Activated T-cell treated with anti-CD3 and anti-CD28 coated beads, Interleukin-2, amount 50 U/mL, for 72 hours (primary cell): ENCODE measurements around the gene MOXD1. TPM values are rescaled to one million over a fixed set of nuclear protein-coding genes. Genes with fewer than 3 reads are reported as not detected.
"Not testable (repeated sequence)": the region's sequence is repeated elsewhere in the genome, so short reads cannot be mapped to it uniquely, and the experiment has no call there.

ENCODE experiments used
- ATAC-seq, 2 donors: fragments of 150-1000 bp; cut with Tn5 transposase; replicated peaks in 1 of 2; 2 replicates each; pipeline ENCODE4 v1.10.0; 2021; ENCODE audit warnings: moderate library complexity in 2 of 2, mild to moderate bottlenecking in 1 of 2
- DNase-seq, 2 donors: peaks; one replicate each; pipeline ENCODE4 v3.0.0; 2021 to 2022; ENCODE audit warnings: mixed read lengths in 1 of 2
- H3K27ac Mint-ChIP-seq: one replicate; pipeline ENCODE4 v1.8.0; 2022; ENCODE audit warnings: mild to moderate bottlenecking, moderate library complexity, mixed read lengths
- H3K27me3 Mint-ChIP-seq: one replicate; pipeline ENCODE4 v1.8.0; 2022; ENCODE audit warnings: low read depth, mixed read lengths
- H3K36me3 Mint-ChIP-seq, 2 donors: one replicate each; pipeline ENCODE4 v1.8.0; 2022; ENCODE audit warnings: mixed read lengths in 2 of 2, mild to moderate bottlenecking in 1 of 2; ENCODE audit not compliant: insufficient read depth in 2 of 2
- H3K4me1 Mint-ChIP-seq: one replicate; pipeline ENCODE4 v1.8.0; 2022; ENCODE audit warnings: low read depth, mixed read lengths
- H3K4me3 Mint-ChIP-seq, 2 donors: one replicate each; pipeline ENCODE4 v1.8.0; 2022; ENCODE audit warnings: mild to moderate bottlenecking in 2 of 2, mixed read lengths in 2 of 2, moderate library complexity in 2 of 2
- H3K9me3 Mint-ChIP-seq, 2 donors: one replicate each; pipeline ENCODE4 v1.8.0; 2022; ENCODE audit warnings: mixed read lengths in 2 of 2
- total RNA-seq, 2 donors: library from RNA; stranded (reverse); gene quantifications; one replicate each; pipeline ENCODE4 v1.2.3, GENCODE V29; 2022

The MOXD1 gene
- total RNA-seq, 2 donors from 2014 or later = not detected

- H3K4me1 Mint-ChIP-seq = peaks cover 20% of the 10 kb centered on the region
- no peak for DNase-seq
- H3K27ac Mint-ChIP-seq = no peak overlapping the region
- peak in 1 of 2 donors; percentile 20 for ATAC-seq
- no peak overlapping the region for H3K4me3 Mint-ChIP-seq
- no peaks in the 10 kb centered on the region for H3K36me3 Mint-ChIP-seq
- H3K9me3 Mint-ChIP-seq = no peaks in the 10 kb centered on the region
- H3K27me3 Mint-ChIP-seq = peaks cover 58% of the 10 kb centered on the region
Measured at GRCh38 chr6:132362442-132363185, 38.7 kb downstream of the MOXD1 start.

GRCh38 chr6:132361101-132361500 is 40.2 kb downstream of the MOXD1 start:
- no peaks in the 10 kb centered on the region for H3K36me3 Mint-ChIP-seq
- no peaks in the 10 kb centered on the region for H3K9me3 Mint-ChIP-seq
- no peak overlapping the region for H3K4me3 Mint-ChIP-seq
- no peak overlapping the region for H3K27ac Mint-ChIP-seq
- peaks cover 43% of the 10 kb centered on the region for H3K27me3 Mint-ChIP-seq
- peaks cover 13% of the 10 kb centered on the region for H3K4me1 Mint-ChIP-seq
- DNase-seq (no peak), ATAC-seq (no peak)

GRCh38 chr6:132359886-132360285 is 41.4 kb downstream of the MOXD1 start:
- peaks cover 39% of the 10 kb centered on the region for H3K27me3 Mint-ChIP-seq
- no peak for ATAC-seq

GRCh38 chr6:132357120-132357519 is 44.2 kb downstream of the MOXD1 start:
- Mint-ChIP-seq H3K4me1 (peaks cover 12% of the 10 kb centered on the region), H3K27ac (no peak overlapping the region), H3K27me3 (peaks cover 43% of the 10 kb centered on the region), H3K4me3 (no peak overlapping the region), H3K36me3 (peaks cover 0 to 10% of the 10 kb centered on the region in 2 donors), H3K9me3 (peaks cover 0 to 1% of the 10 kb centered on the region in 2 donors)
- DNase-seq (no peak), ATAC-seq (no peak)

More at GRCh38 chr6:132359886-132360285, 41.4 kb downstream of the MOXD1 start:
- no peak overlapping the region for H3K4me3 Mint-ChIP-seq
- H3K27ac Mint-ChIP-seq = no peak overlapping the region
- H3K4me1 Mint-ChIP-seq = peaks cover 5% of the 10 kb centered on the region
- H3K36me3 Mint-ChIP-seq = peaks cover 0 to 4% of the 10 kb centered on the region in 2 donors
- peaks cover 0 to 1% of the 10 kb centered on the region in 2 donors for H3K9me3 Mint-ChIP-seq
- no peak for DNase-seq

- Mint-ChIP-seq H3K4me3 (no peak overlapping the region), H3K36me3 (peaks cover 0 to 10% of the 10 kb centered on the region in 2 donors), H3K9me3 (peaks cover 4 to 5% of the 10 kb centered on the region in 2 donors), H3K27me3 (peaks cover 40% of the 10 kb centered on the region), H3K4me1 (peaks cover 12% of the 10 kb centered on the region), H3K27ac (no peak overlapping the region)
- peak; percentile 6 to 17 for DNase-seq
- peak in 1 of 2 donors; percentile 13 for ATAC-seq
Measured at GRCh38 chr6:132354517-132355167, 46.6 kb downstream of the MOXD1 start.

GRCh38 chr6:132351986-132352385 is 49.3 kb downstream of the MOXD1 start:
- H3K4me3 Mint-ChIP-seq, ATAC-seq, H3K27ac Mint-ChIP-seq, H3K9me3 Mint-ChIP-seq, DNase-seq: not testable (repeated sequence)
- H3K36me3 Mint-ChIP-seq = peaks cover 0 to 10% of the 10 kb centered on the region in 2 donors
- H3K4me1 Mint-ChIP-seq = peaks cover 12% of the 10 kb centered on the region
- H3K27me3 Mint-ChIP-seq = peaks cover 34% of the 10 kb centered on the region

- Mint-ChIP-seq H3K9me3 (peaks cover 7% of the 10 kb centered on the region in 2 donors), H3K27me3 (peaks cover 22% of the 10 kb centered on the region), H3K27ac (no peak overlapping the region), H3K4me1 (no peaks in the 10 kb centered on the region), H3K4me3 (no peak overlapping the region), H3K36me3 (peaks cover 0 to 2% of the 10 kb centered on the region in 2 donors)
- DNase-seq = no peak
- ATAC-seq = no peak
Measured at GRCh38 chr6:132348231-132348630, 53.0 kb downstream of the MOXD1 start.

GRCh38 chr6:132344811-132345210 is 56.5 kb downstream of the MOXD1 start:
- Mint-ChIP-seq H3K4me1 (no peaks in the 10 kb centered on the region), H3K9me3 (peaks cover 5 to 7% of the 10 kb centered on the region in 2 donors), H3K36me3 (peaks cover 0 to 2% of the 10 kb centered on the region in 2 donors), H3K27ac (no peak overlapping the region), H3K4me3 (no peak overlapping the region), H3K27me3 (peaks cover 9% of the 10 kb centered on the region)
- DNase-seq (no peak), ATAC-seq (no peak)

- Mint-ChIP-seq H3K4me3 (no peak overlapping the region), H3K27ac (no peak overlapping the region), H3K27me3 (peaks cover 12% of the 10 kb centered on the region), H3K4me1 (no peaks in the 10 kb centered on the region), H3K36me3 (peaks cover 0 to 2% of the 10 kb centered on the region in 2 donors), H3K9me3 (peaks cover 3 to 5% of the 10 kb centered on the region in 2 donors)
- no peak for DNase-seq
- no peak for ATAC-seq
Measured at GRCh38 chr6:132341646-132342045, 59.6 kb downstream of the MOXD1 start.

- Mint-ChIP-seq H3K9me3 (no peaks in the 10 kb centered on the region), H3K27me3 (peaks cover 22% of the 10 kb centered on the region), H3K36me3 (peaks cover 0 to 2% of the 10 kb centered on the region in 2 donors), H3K4me3 (no peak overlapping the region), H3K27ac (no peak overlapping the region), H3K4me1 (no peaks in the 10 kb centered on the region)
- ATAC-seq = no peak
- DNase-seq = no peak
Measured at GRCh38 chr6:132334521-132334885, 66.8 kb downstream of the MOXD1 start.

GRCh38 chr6:132333639-132334520 is 67.4 kb downstream of the MOXD1 start:
- H3K36me3 Mint-ChIP-seq = peaks cover 0 to 2% of the 10 kb centered on the region in 2 donors
- H3K27me3 Mint-ChIP-seq = peaks cover 22% of the 10 kb centered on the region
- H3K4me3 Mint-ChIP-seq = no peak overlapping the region
- DNase-seq (no peak), ATAC-seq (no peak)
- no peaks in the 10 kb centered on the region for H3K4me1 Mint-ChIP-seq
- no peak overlapping the region for H3K27ac Mint-ChIP-seq
- peaks cover 0 to 2% of the 10 kb centered on the region in 2 donors for H3K9me3 Mint-ChIP-seq

- peaks cover 0 to 2% of the 10 kb centered on the region in 2 donors for H3K9me3 Mint-ChIP-seq
- no peak overlapping the region for H3K4me3 Mint-ChIP-seq
- no peak for ATAC-seq
Measured at GRCh38 chr6:132330759-132331158, 70.5 kb downstream of the MOXD1 start.

GRCh38 chr6:132322398-132322797 is 78.9 kb downstream of the MOXD1 start:
- Mint-ChIP-seq H3K4me1 (no peaks in the 10 kb centered on the region), H3K27me3 (peaks cover 23% of the 10 kb centered on the region), H3K36me3 (no peaks in the 10 kb centered on the region), H3K27ac (no peak overlapping the region), H3K9me3 (no peaks in the 10 kb centered on the region), H3K4me3 (no peak overlapping the region)
- ATAC-seq (peak in 1 of 2 donors; percentile 53), DNase-seq (no peak)

More at GRCh38 chr6:132330759-132331158, 70.5 kb downstream of the MOXD1 start:
- Mint-ChIP-seq H3K27ac (no peak overlapping the region), H3K36me3 (peaks cover 0 to 2% of the 10 kb centered on the region in 2 donors), H3K27me3 (peaks cover 18% of the 10 kb centered on the region), H3K4me1 (no peaks in the 10 kb centered on the region)
- DNase-seq = no peak
